ENCODE measurements around the gene TPD52L2. TPM values are rescaled to one million over a fixed set of nuclear protein-coding genes. Genes with fewer than 3 reads are reported as not detected.

Gene TPD52L2
- total RNA-seq, 1 donor from 2014 or later = 73.8 TPM

DNA sequence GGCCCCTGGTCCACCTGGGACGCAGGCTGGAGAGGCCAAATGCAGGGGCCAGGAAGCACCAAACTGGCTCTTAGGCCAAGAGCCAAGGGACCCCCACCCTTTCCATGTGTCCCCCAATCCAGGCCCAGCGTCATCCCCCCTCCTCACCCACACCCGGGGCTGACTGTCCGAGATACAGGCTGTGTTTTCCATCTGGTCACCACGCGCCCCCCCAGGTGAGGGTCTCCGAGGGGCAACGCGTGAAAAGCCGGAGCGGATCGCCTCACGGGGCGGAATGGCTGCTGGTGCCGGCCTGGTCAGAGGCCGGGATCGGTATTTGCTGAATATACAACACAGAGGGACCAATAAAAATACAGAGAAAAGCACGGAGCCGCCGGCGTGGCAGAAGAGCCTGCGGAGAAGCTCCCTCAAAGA is 9.0 kb upstream of the TPD52L2 start:
- Mint-ChIP-seq H3K4me1 (peaks cover 30% of the 10 kb centered on the region), H3K9me3 (no peaks in the 10 kb centered on the region), H3K27me3 (ENCODE audit: low read depth) (no peaks in the 10 kb centered on the region), H3K36me3 (peaks cover 5% of the 10 kb centered on the region), H3K4me3 (no peak overlapping the region), H3K27ac (no peak overlapping the region)
- no peak for DNase-seq (ENCODE audit: low spot score in 2 of 2, unreplicated experiment in 2 of 2)
- TF ChIP-seq CTCF (IDR thresholded peaks at IDR 0.05; ENCODE audit: unreplicated experiment) = no peak

GRCh38 chr20:63857764-63858392 is 7.2 kb upstream of the TPD52L2 start:
- H3K4me1 Mint-ChIP-seq = peaks cover 30% of the 10 kb centered on the region
- no peak for TF ChIP-seq CTCF (IDR thresholded peaks at IDR 0.05; ENCODE audit: unreplicated experiment)
- H3K4me3 Mint-ChIP-seq = no peak overlapping the region
- DNase-seq (ENCODE audit: low spot score in 2 of 2, unreplicated experiment in 2 of 2) = no peak
- peaks cover 5% of the 10 kb centered on the region for H3K36me3 Mint-ChIP-seq
- H3K9me3 Mint-ChIP-seq = no peaks in the 10 kb centered on the region
- no peaks in the 10 kb centered on the region for H3K27me3 Mint-ChIP-seq (ENCODE audit: low read depth)
- H3K27ac Mint-ChIP-seq = peak overlapping the region; percentile 76

GRCh38 chr20:63858393-63859165 is 6.5 kb upstream of the TPD52L2 start:
- Mint-ChIP-seq H3K27ac (peak overlapping the region; percentile 88), H3K9me3 (no peaks in the 10 kb centered on the region), H3K4me1 (peaks cover 37% of the 10 kb centered on the region), H3K4me3 (peak overlapping the region; percentile 47), H3K36me3 (peaks cover 5% of the 10 kb centered on the region), H3K27me3 (ENCODE audit: low read depth) (no peaks in the 10 kb centered on the region)
- no peak for DNase-seq (ENCODE audit: low spot score in 2 of 2, unreplicated experiment in 2 of 2)
- no peak for TF ChIP-seq CTCF (IDR thresholded peaks at IDR 0.05; ENCODE audit: unreplicated experiment)

GRCh38 chr20:63859166-63859699 is 5.8 kb upstream of the TPD52L2 start:
- no peaks in the 10 kb centered on the region for H3K9me3 Mint-ChIP-seq
- DNase-seq (ENCODE audit: low spot score in 2 of 2, unreplicated experiment in 2 of 2) = no peak
- H3K36me3 Mint-ChIP-seq = peaks cover 5% of the 10 kb centered on the region
- H3K4me3 Mint-ChIP-seq = no peak overlapping the region
- H3K27ac Mint-ChIP-seq = peak overlapping the region; percentile 88
- H3K27me3 Mint-ChIP-seq (ENCODE audit: low read depth) = no peaks in the 10 kb centered on the region
- peaks cover 43% of the 10 kb centered on the region for H3K4me1 Mint-ChIP-seq
- TF ChIP-seq CTCF (IDR thresholded peaks at IDR 0.05; ENCODE audit: unreplicated experiment) = no peak

GRCh38 chr20:63860325-63861051 is 4.6 kb upstream of the TPD52L2 start:
- peaks cover 5% of the 10 kb centered on the region for H3K36me3 Mint-ChIP-seq
- H3K4me3 Mint-ChIP-seq = no peak overlapping the region
- no peaks in the 10 kb centered on the region for H3K9me3 Mint-ChIP-seq
- no peak for DNase-seq (ENCODE audit: low spot score in 2 of 2, unreplicated experiment in 2 of 2)
- peaks cover 41% of the 10 kb centered on the region for H3K4me1 Mint-ChIP-seq
- H3K27me3 Mint-ChIP-seq (ENCODE audit: low read depth) = no peaks in the 10 kb centered on the region
- no peak overlapping the region for H3K27ac Mint-ChIP-seq
- TF ChIP-seq CTCF (IDR thresholded peaks at IDR 0.05; ENCODE audit: unreplicated experiment) = no peak
